Activated T-cell treated with anti-CD3 and anti-CD28 coated beads, Interleukin-2, amount 50 U/mL, for 1 hour (primary cell): Measurements from ENCODE around the gene NCR1.
"Not testable (repeated sequence)": the region's sequence is repeated elsewhere in the genome, so short reads cannot be mapped to it uniquely, and the experiment has no call there.

Experiments
- DNase-seq: peaks from one replicate; pipeline ENCODE4 v3.0.0-alpha.2; 2020

The NCR1 gene

GRCh38 chr19:54916822-54917221 is 10.9 kb downstream of the NCR1 start:
- no peak for DNase-seq

- DNase-seq = no peak
Observed at GRCh38 chr19:54918499-54918898, 12.6 kb downstream of the NCR1 start.

DNA sequence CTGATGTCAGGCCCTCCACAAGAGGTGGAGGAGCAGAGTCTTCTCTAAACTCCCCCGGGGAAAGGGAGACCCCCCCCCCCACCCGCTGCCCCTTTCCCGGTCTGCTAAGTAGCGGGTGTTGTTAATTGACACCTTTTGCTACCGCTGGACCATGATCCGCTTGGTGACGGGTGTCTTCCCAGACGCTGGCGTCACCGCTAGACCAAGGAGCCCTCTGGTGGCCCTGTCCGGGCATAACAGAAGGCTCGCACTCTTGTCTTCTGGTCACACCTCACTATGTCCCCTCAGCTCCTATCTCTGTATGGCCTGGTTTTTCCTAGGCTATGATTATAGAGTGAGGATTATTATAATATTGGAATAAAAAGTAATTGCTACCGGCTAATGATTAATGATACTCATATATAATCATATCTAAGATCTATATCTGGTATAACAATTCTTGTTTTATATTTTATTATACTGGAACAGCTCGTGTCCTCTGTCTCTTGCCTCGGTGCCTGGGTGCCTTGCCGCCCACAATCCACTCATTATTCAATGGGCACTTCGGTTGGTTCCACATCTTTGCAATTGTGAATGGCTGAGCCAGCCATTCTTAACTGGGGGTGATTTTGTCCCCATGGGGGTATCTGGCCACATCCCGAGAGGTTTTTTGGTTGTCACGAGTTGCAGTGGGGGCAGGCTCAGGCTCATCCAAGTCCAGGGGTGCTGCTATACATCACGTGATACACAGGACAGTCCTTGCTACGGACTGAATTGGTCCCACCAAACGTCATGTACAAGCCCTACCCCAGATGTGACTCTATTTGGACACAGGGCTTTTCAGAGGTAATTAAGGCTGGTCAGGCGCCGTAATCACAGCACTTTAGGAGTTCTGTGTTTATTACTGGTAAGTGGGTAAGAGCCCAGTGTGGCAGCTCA is 14.0 kb downstream of the NCR1 start:
- DNase-seq = not testable (repeated sequence)

GRCh38 chr19:54921082-54921481 is 15.1 kb downstream of the NCR1 start:
- DNase-seq = no peak

DNA sequence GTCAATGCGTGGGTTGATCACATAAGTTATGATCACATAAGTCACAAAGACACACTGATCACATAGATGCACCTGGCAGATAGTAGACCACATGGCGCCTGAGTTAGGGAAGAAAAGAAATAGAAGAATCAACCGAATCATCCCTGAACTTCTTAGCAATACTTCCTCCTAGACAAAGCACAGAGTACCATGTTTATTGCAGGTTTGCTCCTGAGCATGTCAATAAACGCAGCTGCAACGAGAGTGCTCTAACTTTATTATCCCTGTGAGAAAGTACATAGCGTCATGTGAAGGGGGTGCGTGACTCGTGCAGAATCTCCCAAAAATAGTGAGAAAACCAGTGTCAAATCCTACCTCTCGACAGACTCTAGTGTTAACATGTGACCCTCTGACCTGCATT is 17.3 kb downstream of the NCR1 start:
- no peak for DNase-seq

GRCh38 chr19:54928299-54928698 is 22.4 kb downstream of the NCR1 start:
- no peak for DNase-seq

DNA sequence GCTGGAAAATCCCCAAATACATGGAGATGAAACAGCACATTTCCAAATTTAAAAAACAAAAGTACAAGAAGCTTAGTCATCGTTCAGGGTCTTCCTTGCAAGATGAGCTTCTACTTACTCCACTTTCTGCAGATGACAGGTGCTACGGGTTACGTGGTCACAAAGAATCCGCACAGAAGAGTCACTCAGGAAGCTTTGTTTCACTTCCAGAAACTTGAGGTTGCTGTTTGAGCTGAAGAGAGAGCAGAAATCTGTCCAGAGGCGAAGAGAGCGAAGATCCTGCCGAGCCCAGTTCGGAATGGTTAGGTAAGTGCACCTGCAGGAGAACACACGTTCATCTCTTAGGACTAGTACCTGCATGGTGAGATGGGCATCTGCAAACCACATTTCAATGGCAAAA is 32.0 kb downstream of the NCR1 start:
- no peak for DNase-seq

DNA sequence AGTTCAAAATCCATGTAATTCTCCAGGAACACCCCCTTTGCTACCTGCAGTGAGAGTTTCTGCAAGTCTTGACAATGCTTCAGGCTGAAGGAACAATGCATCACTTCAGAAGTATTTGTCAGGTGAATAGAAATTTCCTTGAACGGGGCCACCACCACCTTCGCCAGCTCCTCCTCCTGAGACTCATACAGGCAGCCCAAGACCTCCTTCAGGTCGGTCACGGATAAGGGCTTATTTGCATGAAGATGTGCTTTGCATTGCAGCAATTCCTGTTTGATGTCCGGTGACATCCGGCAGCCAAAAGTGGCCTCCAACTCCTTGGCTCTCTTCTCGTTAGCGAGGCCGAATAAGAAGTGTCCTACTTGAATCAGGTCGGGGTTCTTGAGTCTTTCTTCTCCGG is 33.0 kb downstream of the NCR1 start:
- DNase-seq = no peak

- DNase-seq = not testable (repeated sequence)
Observed at GRCh38 chr19:54939538-54939937, 33.6 kb downstream of the NCR1 start.

DNA sequence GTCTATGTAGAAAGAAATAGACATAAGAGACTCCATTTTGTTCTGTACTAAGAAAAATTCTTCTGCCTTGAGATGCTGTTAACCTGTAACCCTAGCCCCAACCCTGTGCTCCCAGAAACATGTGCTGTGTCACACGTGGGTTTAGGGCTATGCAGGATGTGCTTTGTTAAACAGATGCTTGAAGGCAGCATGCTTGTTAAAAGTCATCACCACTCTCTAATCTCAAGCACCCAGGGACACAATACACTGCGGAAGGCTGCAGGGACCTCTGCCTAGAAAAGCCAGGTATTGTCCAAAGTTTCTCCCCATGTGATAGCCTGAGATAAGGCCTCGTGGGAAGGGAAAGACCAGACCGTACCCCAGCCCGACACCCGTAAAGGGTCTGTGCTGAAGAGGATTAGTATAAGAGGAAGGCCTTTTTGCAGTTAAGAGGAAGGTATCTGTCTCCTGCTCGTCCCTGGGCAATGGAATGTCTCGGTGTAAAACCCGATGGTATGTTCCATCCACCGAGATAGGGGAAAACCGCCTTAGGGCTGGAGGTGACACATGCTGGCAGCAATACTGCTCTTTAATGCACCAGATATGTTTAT is 37.9 kb downstream of the NCR1 start:
- not testable (repeated sequence) for DNase-seq

DNA sequence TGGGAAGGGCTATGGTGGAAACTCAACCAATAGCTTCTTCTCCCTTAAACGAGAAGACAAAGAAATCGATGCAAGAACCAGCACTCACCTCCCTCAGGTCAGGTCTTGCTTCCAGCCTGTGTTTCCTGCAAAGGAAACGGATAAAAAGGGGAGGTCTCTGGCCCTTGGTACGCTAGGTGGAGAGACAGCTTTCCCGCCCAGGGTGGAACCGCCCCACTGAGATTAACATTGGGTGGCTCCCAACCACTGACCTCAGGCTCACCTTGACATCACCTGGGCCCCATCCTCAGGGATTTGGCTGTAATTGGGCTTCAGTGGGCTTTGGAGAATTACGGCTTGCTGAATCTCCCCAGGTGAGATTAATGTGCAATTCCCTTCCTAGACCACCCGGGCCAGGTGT is 41.4 kb downstream of the NCR1 start, which contains the start of gene NLRP7:
NLRP7 (minus strand) TSS at position 150 of the 400 bp plus-strand sequence.
- DNase-seq = no peak

DNA sequence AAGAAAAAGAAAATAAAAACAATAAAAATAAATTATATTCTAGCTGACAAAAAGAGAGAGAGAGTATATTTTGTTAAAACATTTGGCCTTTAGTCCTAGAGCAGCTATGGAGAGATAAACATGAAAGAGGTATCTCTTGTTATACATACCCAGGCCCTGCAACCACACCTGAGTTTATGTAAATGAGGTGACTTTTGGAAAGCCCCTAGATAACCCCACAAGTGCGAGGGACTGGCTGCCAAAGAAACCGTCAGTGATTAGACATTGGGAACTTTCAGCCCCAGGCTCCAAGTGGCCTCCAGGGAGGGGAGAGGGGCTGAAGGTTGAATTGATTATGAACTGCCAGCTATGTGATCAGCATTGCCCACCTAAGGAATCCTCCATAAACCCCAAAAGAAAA is 43.5 kb downstream of the NCR1 start:
- no peak for DNase-seq

DNA sequence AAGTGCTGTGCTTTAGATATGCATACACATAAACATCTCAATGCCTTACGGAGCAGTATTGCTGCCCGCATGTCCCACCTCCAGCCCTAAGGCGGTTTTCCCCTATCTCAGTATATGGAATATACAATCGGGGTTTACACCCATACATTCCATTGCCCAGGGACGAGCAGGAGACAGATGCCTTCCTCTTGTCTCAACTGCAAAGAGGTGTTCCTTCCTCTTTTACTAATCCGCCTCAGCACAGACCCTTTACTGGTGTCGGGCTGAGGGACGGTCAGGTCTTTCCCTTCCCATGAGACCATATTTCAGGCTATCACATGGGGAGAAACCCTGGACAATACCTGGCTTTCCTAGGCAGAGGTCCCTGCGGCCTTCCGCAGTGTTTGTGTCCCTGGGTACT is 44.6 kb downstream of the NCR1 start:
- DNase-seq = not testable (repeated sequence)

DNA sequence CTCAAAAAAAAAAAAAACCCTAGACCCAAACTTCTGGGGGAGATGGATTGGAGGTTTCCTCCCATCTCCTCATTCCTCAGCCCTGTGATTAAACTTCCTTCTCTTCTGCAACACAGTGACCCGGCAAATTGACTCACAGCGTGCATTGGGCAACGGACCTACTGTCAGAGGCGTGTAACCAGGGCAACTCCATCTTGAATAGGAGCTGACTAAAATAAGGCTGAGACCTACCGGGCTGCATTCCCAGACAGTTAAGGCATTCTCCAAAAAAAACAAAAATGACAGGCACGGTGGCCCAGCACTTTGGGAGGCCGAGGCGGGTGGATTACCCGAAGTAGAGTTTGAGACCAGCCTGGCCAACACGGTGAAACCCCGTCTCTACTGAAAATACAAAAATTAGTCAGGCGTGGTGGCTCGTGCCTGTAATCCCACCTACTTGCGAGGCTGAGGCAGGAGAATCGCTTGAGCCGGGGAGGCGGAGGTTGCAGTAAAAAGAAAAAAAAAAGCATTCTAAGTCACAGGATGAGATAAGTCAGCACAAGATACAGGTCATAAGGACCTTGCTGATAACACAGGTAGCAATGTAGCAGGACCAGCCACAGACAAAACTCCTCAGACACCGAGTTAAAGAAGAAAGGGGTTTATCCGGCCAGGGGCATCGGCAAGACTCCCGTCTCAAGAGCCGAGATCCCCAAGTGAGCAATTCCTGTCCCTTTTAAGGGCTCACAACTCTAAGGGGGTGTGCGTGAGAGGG is 46.8 kb downstream of the NCR1 start:
- no peak for DNase-seq

DNA sequence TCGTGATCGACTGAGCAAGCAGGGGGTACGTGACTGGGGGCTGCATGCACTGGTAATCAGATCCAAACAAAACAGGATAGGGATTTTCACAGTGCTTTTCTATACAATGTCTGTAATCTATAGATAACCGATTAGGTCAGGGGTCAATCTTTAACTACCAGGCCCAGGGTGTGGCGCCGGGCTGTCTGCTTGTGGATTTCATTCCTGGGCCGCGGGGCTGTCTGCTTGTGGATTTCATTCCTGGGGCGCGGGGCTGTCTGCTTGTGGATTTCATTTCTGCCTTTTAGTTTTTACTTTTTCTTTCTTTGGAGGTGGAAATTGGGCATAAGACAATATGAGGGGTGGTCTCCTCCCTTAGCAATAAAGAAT is 47.4 kb downstream of the NCR1 start:
- not testable (repeated sequence) for DNase-seq

- DNase-seq = no peak
Observed at GRCh38 chr19:54955376-54955775, 49.4 kb downstream of the NCR1 start.

GRCh38 chr19:54959840-54960239 is 53.9 kb downstream of the NCR1 start:
- no peak for DNase-seq
